Heart right ventricle (tissue), 16 donors: ENCODE results near the gene RASL10B. TPM values are rescaled to one million over a fixed set of nuclear protein-coding genes. Genes with fewer than 3 reads are reported as not detected.

Experiments
- ATAC-seq, 8 donors: fragments of 200-7000 bp; cut with Tn5 transposase; one replicate each; pipeline ENCODE4 v1.9.1; 2020; ENCODE audit warnings: mild to moderate bottlenecking in 8 of 8, moderate library complexity in 8 of 8, moderate number of reproducible peaks in 1 of 8
- DNase-seq, 2 donors: peaks; one replicate each; pipeline ENCODE4 v3.0.0-alpha.2; 2020
- H3K27ac ChIP-seq, 10 donors: fragments of 200-600 bp; sonication (generic) in 2 of 10; one replicate each; pipeline versions ENCODE4 v1.5.0 to v1.8.0; 2020 to 2022; ENCODE audit warnings: mild to moderate bottlenecking in 3 of 10
- H3K27me3 ChIP-seq, 7 donors: fragments of 200-600 bp; one replicate each; pipeline ENCODE4 v1.8.0; 2021 to 2022; ENCODE audit warnings: mild to moderate bottlenecking in 2 of 7
- H3K36me3 ChIP-seq, 9 donors: fragments of 200-600 bp; sonication (generic) in 1 of 9; one replicate each; pipeline versions ENCODE4 v1.5.0 to v1.8.0; 2020 to 2022; ENCODE audit warnings: mild to moderate bottlenecking in 2 of 9
- H3K4me1 ChIP-seq, 9 donors: fragments of 200-600 bp; sonication (generic) in 1 of 9; one replicate each; pipeline versions ENCODE4 v1.5.0 to v1.8.0; 2020 to 2022; ENCODE audit warnings: mild to moderate bottlenecking in 4 of 9
- H3K4me3 ChIP-seq, 10 donors: fragments of 200-600 bp; sonication (generic) in 2 of 10; one replicate each; pipeline versions ENCODE4 v1.5.0 to v1.8.0; 2020 to 2022; ENCODE audit warnings: mild to moderate bottlenecking in 7 of 10, moderate library complexity in 2 of 10
- H3K9me3 ChIP-seq, 11 donors: fragments of 200-600 bp in 10 of 11; sonication (generic) in 2 of 11; one replicate each; pipeline versions ENCODE4 v1.5.0 to v1.8.0; 2013 to 2022; ENCODE audit warnings: mild to moderate bottlenecking in 2 of 11, control low read depth in 1 of 11, moderate library complexity in 1 of 11
- WGBS, 2 donors: extraction: QIAGEN DNeasy Blood & Tissue Kit; methylation state at CpG; one replicate each; pipeline ENCODE4 v1.1.7; 2013; ENCODE audit warnings: inconsistent platforms in 1 of 2; 5-methylcytosine and 5-hydroxymethylcytosine counted together
- intact Hi-C, 10 donors: fragments of 100-400 bp; cut with DNase I; formaldehyde crosslinking; loops; one replicate each; pipeline versions ENCODE4 v1.11.1 to v1.14.2; 2022
- polyA plus RNA-seq, 2 donors: library from polyadenylated mRNA; stranded (reverse); fragments of 200-250 nt; gene quantifications; one replicate each; pipeline ENCODE4 v1.2.3, GENCODE V29; 2013
- total RNA-seq, 10 donors: library from RNA; stranded (reverse); fragmentation: NEBNext Ultra II Directional in 3 of 10; extraction: Animal tissue kit (Norgen Biotek cat#: 25700) in 3 of 10; gene quantifications; one replicate each; pipeline versions ENCODE4 v1.2.1 to v1.2.4, GENCODE V29; 2021 to 2023
- TF ChIP-seq, protein P1 (sequence below), 9 donors: fragments of 200-600 bp; sonication (generic) in 2 of 9; IDR thresholded peaks; one replicate each; pipeline versions ENCODE4 v1.5.0 to v1.8.0; 2021 to 2022; ENCODE audit warnings: antibody characterized with exemption in 9 of 9, mild to moderate bottlenecking in 5 of 9, moderate library complexity in 1 of 9
- donor health status: Arrhythmogenic right ventricular cardiomyopathy.
- donor health status: ischemic (EF 13 %, LVEDD 7.1; RV severe dilation, severe dysfunction).
- donor health status: healthy with polysubstance abuse.
- donor health status: DM: no; HTN: yes; CAD: no.
- donor health status: DM: no; HTN: no; CAD: no.
- donor health status: ischemic (EF 25% LVEDD 6.9; RV normal size, moderate dysfunction).
- donor health status: ischemic (EF 25% LVEDD 5.7; RV mildly dilated, moderate dysfunction).
- donor health status: healthy.
- donor health status: DM: yes; HTN: yes; CAD: no.
- donor health status: Ischemic cardiomyopathy.
- donor health status: ischemic (EF 35%, LVEDD 5.7; RV mildly dilated, moderate dysfunction).
- donor health status: nonischemic (EF 11% LVEDD 7.7; RV severe dilation, severe dysfunction).
- donor health status: DM: yes; HTN: yes; CAD: no.
- donor health status: PGD.
- donor health status: ischemic (EF 29% LVEDD 5.4; RV normal size, mild dysfunction).
- donor health status: nonischemic (EF 23%, LVEDD 6.1; RV moderate dilation, normal function).

The RASL10B gene
- total and polyA plus RNA-seq, 12 donors = 3.9 to 26.2 (median 10.9) TPM

DNA sequence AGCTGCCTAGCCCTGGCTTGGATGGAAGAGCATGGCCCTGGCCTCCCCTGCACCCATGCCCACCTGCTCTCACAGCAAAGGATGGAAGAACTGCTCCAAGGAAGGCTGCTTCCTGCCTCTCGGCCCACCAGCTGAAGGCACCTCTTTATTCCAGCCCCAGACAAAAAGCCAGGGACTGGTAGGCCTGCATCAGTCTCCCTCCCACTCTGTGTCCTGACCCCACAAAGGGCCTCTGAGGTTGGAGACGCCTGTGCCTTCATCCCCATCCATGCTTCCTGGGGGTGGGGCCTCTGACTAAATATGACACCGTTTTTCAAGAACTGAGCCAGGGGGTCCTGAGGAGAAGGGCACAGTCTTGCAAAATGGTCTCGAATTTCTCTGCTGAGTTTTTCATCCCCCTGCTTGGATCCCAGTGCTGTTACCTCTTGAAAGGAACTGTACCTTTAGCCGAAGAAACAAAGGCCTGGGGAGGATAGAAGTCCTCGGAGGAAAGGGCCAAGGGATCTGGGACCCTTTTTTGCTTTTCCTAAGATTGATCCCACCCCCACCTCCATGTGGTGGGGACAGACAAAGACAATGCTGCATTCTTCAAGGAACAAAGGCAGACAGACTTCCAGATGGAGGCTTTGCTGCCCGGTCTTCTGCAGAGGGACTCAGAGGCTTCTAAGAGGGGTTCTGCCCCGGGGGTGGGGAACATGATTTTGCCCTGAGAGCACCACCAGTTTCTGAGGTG is 34.5 kb downstream of the RASL10B start:
- Histone ChIP-seq H3K36me3 (no peaks in the 10 kb centered on the region), H3K4me3 (no peak overlapping the region), H3K4me1 (peaks cover 2 to 28% (median 8%) of the 10 kb centered on the region in 9 donors), H3K9me3 (no peaks in the 10 kb centered on the region), H3K27me3 (peaks cover 0 to 10% (median 0%) of the 10 kb centered on the region in 7 donors), H3K27ac (no peak overlapping the region)
- DNase-seq = no peak
- TF ChIP-seq, protein P1, sequence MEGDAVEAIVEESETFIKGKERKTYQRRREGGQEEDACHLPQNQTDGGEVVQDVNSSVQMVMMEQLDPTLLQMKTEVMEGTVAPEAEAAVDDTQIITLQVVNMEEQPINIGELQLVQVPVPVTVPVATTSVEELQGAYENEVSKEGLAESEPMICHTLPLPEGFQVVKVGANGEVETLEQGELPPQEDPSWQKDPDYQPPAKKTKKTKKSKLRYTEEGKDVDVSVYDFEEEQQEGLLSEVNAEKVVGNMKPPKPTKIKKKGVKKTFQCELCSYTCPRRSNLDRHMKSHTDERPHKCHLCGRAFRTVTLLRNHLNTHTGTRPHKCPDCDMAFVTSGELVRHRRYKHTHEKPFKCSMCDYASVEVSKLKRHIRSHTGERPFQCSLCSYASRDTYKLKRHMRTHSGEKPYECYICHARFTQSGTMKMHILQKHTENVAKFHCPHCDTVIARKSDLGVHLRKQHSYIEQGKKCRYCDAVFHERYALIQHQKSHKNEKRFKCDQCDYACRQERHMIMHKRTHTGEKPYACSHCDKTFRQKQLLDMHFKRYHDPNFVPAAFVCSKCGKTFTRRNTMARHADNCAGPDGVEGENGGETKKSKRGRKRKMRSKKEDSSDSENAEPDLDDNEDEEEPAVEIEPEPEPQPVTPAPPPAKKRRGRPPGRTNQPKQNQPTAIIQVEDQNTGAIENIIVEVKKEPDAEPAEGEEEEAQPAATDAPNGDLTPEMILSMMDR (IDR thresholded peaks at IDR 0.05) = no peak
- intact Hi-C loops = loop anchor here in 5 of 10 donors (2.0 to 10.0 kb wide), 4 partner anchors 35 to 591 kb away; no protein-coding TSS in a partner anchor
- ATAC-seq = no peak
- 80 to 83% methylated on average over 8 of the region's 8 CpGs for WGBS, 2 donors

GRCh38 chr17:35766489-35766877 is 35.0 kb downstream of the RASL10B start:
- Histone ChIP-seq H3K4me3 (no peak overlapping the region), H3K27ac (no peak overlapping the region), H3K4me1 (peaks cover 2 to 28% (median 8%) of the 10 kb centered on the region in 9 donors), H3K27me3 (peaks cover 0 to 10% (median 0%) of the 10 kb centered on the region in 7 donors), H3K9me3 (no peaks in the 10 kb centered on the region), H3K36me3 (no peaks in the 10 kb centered on the region)
- no peak for DNase-seq
- WGBS, 2 donors = 93 to 94% methylated on average over 24 of the region's 24 CpGs
- peak in 1 of 8 donors; percentile 19 for ATAC-seq
- intact Hi-C loops = loop anchor here in 3 of 10 donors (2.0 to 10.0 kb wide), 4 partner anchors 34 to 592 kb away; no protein-coding TSS in a partner anchor
- TF ChIP-seq, protein P1 (IDR thresholded peaks at IDR 0.05) = no peak

GRCh38 chr17:35766903-35767510 is 35.6 kb downstream of the RASL10B start:
- DNase-seq (peak in 1 of 2 donors; percentile 44), ATAC-seq (peak in 2 of 8 donors; percentile 37 to 50)
- Histone ChIP-seq H3K4me3 (no peak overlapping the region), H3K36me3 (no peaks in the 10 kb centered on the region), H3K9me3 (no peaks in the 10 kb centered on the region), H3K4me1 (peaks cover 2 to 28% (median 8%) of the 10 kb centered on the region in 9 donors), H3K27ac (no peak overlapping the region), H3K27me3 (peaks cover 0 to 10% (median 0%) of the 10 kb centered on the region in 7 donors)
- 46 to 49% methylated on average over 7 of the region's 7 CpGs for WGBS, 2 donors
- intact Hi-C loops = loop anchor here in 3 of 10 donors (1.0 to 10.0 kb wide), 5 partner anchors 34 to 592 kb away; no protein-coding TSS in a partner anchor
- TF ChIP-seq, protein P1 (IDR thresholded peaks at IDR 0.05) = peak; percentile 19 to 70 (median 58)

GRCh38 chr17:35768797-35769196 is 37.4 kb downstream of the RASL10B start:
- TF ChIP-seq, protein P1 (IDR thresholded peaks at IDR 0.05) = no peak
- peaks cover 0 to 10% (median 0%) of the 10 kb centered on the region in 7 donors for H3K27me3 ChIP-seq
- peaks cover 2 to 34% (median 11%) of the 10 kb centered on the region in 9 donors for H3K4me1 ChIP-seq
- ATAC-seq = no peak
- H3K9me3 ChIP-seq = no peaks in the 10 kb centered on the region
- no peak for DNase-seq
- H3K36me3 ChIP-seq = no peaks in the 10 kb centered on the region
- H3K27ac ChIP-seq = no peak overlapping the region
- intact Hi-C loops = loop anchor here in 2 of 10 donors (5.0 to 10.0 kb wide), 2 partner anchors 34 to 594 kb away; no protein-coding TSS in a partner anchor
- WGBS, 2 donors = 91 to 95% methylated on average over 2 of the region's 2 CpGs
- no peak overlapping the region for H3K4me3 ChIP-seq
